Ovary (tissue), 9 donors: ENCODE measurements around the gene CEP350. TPM values are rescaled to one million over a fixed set of nuclear protein-coding genes. Genes with fewer than 3 reads are reported as not detected.

ENCODE experiments used
- DNase-seq, 5 donors: peaks; one replicate each; pipeline ENCODE4 v3.0.0-alpha.2; 2019 to 2020
- H3K27ac ChIP-seq, 2 donors: fragments of 200-600 bp; one replicate each; pipeline versions ENCODE4 v1.5.1 to v1.8.0; 2019 to 2022
- H3K27me3 ChIP-seq: fragments of 200-600 bp; one replicate; pipeline ENCODE4 v1.8.0; 2022
- H3K36me3 ChIP-seq: fragments of 200-600 bp; sonication (generic); one replicate; pipeline ENCODE4 v1.5.1; 2019
- H3K4me1 ChIP-seq: one replicate; pipeline ENCODE4 v1.8.1; 2013; ENCODE audit warnings: mild to moderate bottlenecking, moderate library complexity; ENCODE audit not compliant: insufficient read depth
- H3K4me3 ChIP-seq: fragments of 200-600 bp; sonication (generic); one replicate; pipeline ENCODE4 v1.5.1; 2017
- H3K9me3 ChIP-seq, 2 donors: fragments of 200-600 bp in 1 of 2; sonication (generic) in 1 of 2; one replicate each; pipeline versions ENCODE4 v1.5.1 to v1.8.1; 2013 to 2019; ENCODE audit warnings: mild to moderate bottlenecking in 1 of 2, moderate library complexity in 1 of 2
- CTCF ChIP-seq, 3 donors: fragments of 450-650 bp in 2 of 3; fragments of 200-600 bp in 1 of 3; IDR thresholded peaks; one replicate each; pipeline versions ENCODE4 v1.5.1 to v1.8.0; 2016 to 2022; ENCODE audit warnings: antibody characterized with exemption in 3 of 3, mild to moderate bottlenecking in 1 of 3
- EP300 ChIP-seq: sonication (generic); formaldehyde crosslinking; IDR thresholded peaks from one replicate; pipeline ENCODE4 v1.6.1; 2017; ENCODE audit warnings: antibody characterized with exemption
- POLR2A ChIP-seq: fragments of 450-650 bp; IDR thresholded peaks from one replicate; pipeline ENCODE4 v1.6.1; 2017; ENCODE audit warnings: antibody characterized with exemption, mild to moderate bottlenecking, moderate library complexity
- WGBS, 3 donors: extraction: QIAGEN DNeasy Blood & Tissue Kit in 1 of 3; methylation state at CpG; one replicate each; pipeline versions ENCODE4 v1.1.5 to v1.1.7; 2013 to 2017; 5-methylcytosine and 5-hydroxymethylcytosine counted together
- intact Hi-C, 4 donors: fragments of 100-400 bp; cut with DNase I; formaldehyde crosslinking; loops; one replicate each; pipeline versions ENCODE4 v1.11.0 to v1.15.1; 2022 to 2023
- polyA plus RNA-seq, 2 donors: library from polyadenylated mRNA; stranded (reverse); fragments of 200-250 nt in 1 of 2; fragments of 350-450 nt in 1 of 2; fragmentation: Illumina TruSeq in 1 of 2; extraction: RNeasy Lipid Tissue Mini Kit (QIAGEN cat#74804) in 1 of 2; gene quantifications; one replicate each; pipeline ENCODE4 v1.2.3, GENCODE V29; 2013 to 2014
- total RNA-seq, 7 donors: library from RNA; depleted of rRNA in 2 of 7; stranded (reverse); fragments of >200 nt in 2 of 7; fragmentation: NEBNext Ultra II Directional in 3 of 7; extraction: Animal tissue kit (Norgen Biotek cat#: 25700) in 3 of 7; gene quantifications; one replicate each; pipeline versions ENCODE4 v1.1.0 to v1.2.4, GENCODE V29; 2016 to 2023
- donor health status: DM: no; HTN: no; CAD: no; lungs with moderate emphysema.
- donor health status: DM: no; HTN: no; CAD: no.
- donor health status: Bipolar disorder and iron deficiency.
- donor health status: DM: yes; HTN: yes; CAD: no.
- donor health status: DM: no; HTN: no; CAD: no.
- donor health status: DM: yes; HTN: yes; CAD: no.

CEP350 gene
- total and polyA plus RNA-seq, 9 donors: 7.9 to 69.4 (median 53.1) TPM

GRCh38 chr1:180046674-180047073, 92.1 kb downstream of the CEP350 start:
- DNase-seq: no peak
- H3K27ac ChIP-seq: no peak overlapping the region
- H3K27me3 ChIP-seq: no peaks in the 10 kb centered on the region
- intact Hi-C loops: no loop called here
- WGBS, 3 donors: 90 to 92% (median 92%) methylated on average over 1 of the region's 1 CpG
- TF ChIP-seq CTCF (IDR thresholded peaks at IDR 0.05): no peak
- TF ChIP-seq POLR2A: no peak
- TF ChIP-seq EP300: no peak
- no peaks in the 10 kb centered on the region for H3K4me1 ChIP-seq
- H3K36me3 ChIP-seq: no peaks in the 10 kb centered on the region
- no peak overlapping the region for H3K4me3 ChIP-seq
- H3K9me3 ChIP-seq: no peaks in the 10 kb centered on the region

GRCh38 chr1:180053594-180054567, 99.3 kb downstream of the CEP350 start:
- DNase-seq: no peak
- intact Hi-C loops: loop anchor here in 1 of 4 donors (5.0 kb wide), 1 partner anchor 267 kb away; no protein-coding TSS in a partner anchor
- no peaks in the 10 kb centered on the region for H3K9me3 ChIP-seq
- no peaks in the 10 kb centered on the region for H3K36me3 ChIP-seq
- TF ChIP-seq CTCF (IDR thresholded peaks at IDR 0.05) (no peak), EP300 (no peak), POLR2A (no peak)
- no peaks in the 10 kb centered on the region for H3K27me3 ChIP-seq
- WGBS, 3 donors: 89 to 94% (median 93%) methylated on average over 10 of the region's 10 CpGs
- no peak overlapping the region for H3K27ac ChIP-seq
- H3K4me3 ChIP-seq: no peak overlapping the region
- no peaks in the 10 kb centered on the region for H3K4me1 ChIP-seq

GRCh38 chr1:180057883-180058396, 103.3 kb downstream of the CEP350 start:
- intact Hi-C loops: no loop called here
- H3K36me3 ChIP-seq: no peaks in the 10 kb centered on the region

GRCh38 chr1:180061019-180061418, 106.4 kb downstream of the CEP350 start:
- H3K27ac ChIP-seq: no peak overlapping the region
- no peaks in the 10 kb centered on the region for H3K36me3 ChIP-seq
- intact Hi-C loops: no loop called here
- H3K4me1 ChIP-seq: no peaks in the 10 kb centered on the region
- 93 to 100% (median 100%) methylated on average over 1 of the region's 1 CpG for WGBS, 3 donors
- no peak for DNase-seq
- H3K27me3 ChIP-seq: peaks cover 2% of the 10 kb centered on the region
- TF ChIP-seq CTCF (IDR thresholded peaks at IDR 0.05) (no peak), POLR2A (no peak), EP300 (no peak)
- H3K4me3 ChIP-seq: no peak overlapping the region
- no peaks in the 10 kb centered on the region for H3K9me3 ChIP-seq

More at GRCh38 chr1:180057883-180058396, 103.3 kb downstream of the CEP350 start:
- no peaks in the 10 kb centered on the region for H3K9me3 ChIP-seq
- no peak for DNase-seq
- H3K4me1 ChIP-seq: no peaks in the 10 kb centered on the region
- no peak overlapping the region for H3K4me3 ChIP-seq
- H3K27ac ChIP-seq: no peak overlapping the region
- no peaks in the 10 kb centered on the region for H3K27me3 ChIP-seq
- no peak for TF ChIP-seq EP300
- TF ChIP-seq POLR2A: no peak
- TF ChIP-seq CTCF (IDR thresholded peaks at IDR 0.05): no peak
